HT-29 (cell line): ENCODE results near the gene ATP6V1E1. TPM values are rescaled to one million over a fixed set of nuclear protein-coding genes. Genes with fewer than 3 reads are reported as not detected.
"Not testable (repeated sequence)": the region's sequence is repeated elsewhere in the genome, so short reads cannot be mapped to it uniquely, and the experiment has no call there.

Experiments used
- DNase-seq: peaks from one replicate; pipeline ENCODE4 v3.0.0-alpha.2; 2015; ENCODE audit warnings: low spot score
- total RNA-seq: library from RNA; depleted of rRNA; stranded (reverse); fragments of >200 nt; shearing (Covaris generic); gene quantifications from 2 replicates; pipeline ENCODE4 v1.2.3, GENCODE V29; 2014

The ATP6V1E1 gene
- total RNA-seq, 1 experiment from 2014 or later, result 63.3 TPM

GRCh38 chr22:17581056-17581455 is 47.5 kb downstream of the ATP6V1E1 start:
- DNase-seq, result no peak

DNA sequence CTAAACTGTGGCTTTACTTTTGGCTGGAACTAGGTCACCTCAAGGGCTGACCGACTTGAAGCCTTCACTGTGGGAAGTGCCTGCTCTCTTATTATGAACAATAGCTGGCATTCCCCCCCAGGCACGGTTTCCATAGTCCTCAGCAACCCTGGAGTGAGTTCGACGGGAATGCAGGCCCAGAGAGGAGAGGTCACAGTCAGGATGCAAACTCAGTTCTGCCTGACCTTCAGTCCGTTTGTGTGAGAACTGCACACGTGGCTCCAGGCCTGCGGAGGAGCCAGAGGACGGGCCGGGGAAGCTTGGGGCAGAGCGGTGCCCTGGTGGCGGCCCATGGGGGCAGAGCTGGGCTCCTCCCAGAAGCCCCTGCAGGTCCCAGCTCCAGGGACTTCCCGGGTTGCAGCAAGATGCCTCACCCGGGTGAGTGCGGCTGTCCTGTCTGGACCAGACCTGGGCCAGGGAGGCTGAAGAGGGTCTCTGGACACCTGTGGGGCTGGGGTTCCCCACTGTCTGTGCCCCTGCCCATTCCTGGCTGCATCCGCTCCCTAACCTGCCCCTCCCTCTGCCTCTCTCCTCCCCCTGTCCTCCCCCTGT is 48.0 kb downstream of the ATP6V1E1 start:
- no peak for DNase-seq

GRCh38 chr22:17579535-17579981 is 49.0 kb downstream of the ATP6V1E1 start:
- DNase-seq, result no peak

GRCh38 chr22:17578136-17578754 is 50.3 kb downstream of the ATP6V1E1 start:
- no peak for DNase-seq

DNA sequence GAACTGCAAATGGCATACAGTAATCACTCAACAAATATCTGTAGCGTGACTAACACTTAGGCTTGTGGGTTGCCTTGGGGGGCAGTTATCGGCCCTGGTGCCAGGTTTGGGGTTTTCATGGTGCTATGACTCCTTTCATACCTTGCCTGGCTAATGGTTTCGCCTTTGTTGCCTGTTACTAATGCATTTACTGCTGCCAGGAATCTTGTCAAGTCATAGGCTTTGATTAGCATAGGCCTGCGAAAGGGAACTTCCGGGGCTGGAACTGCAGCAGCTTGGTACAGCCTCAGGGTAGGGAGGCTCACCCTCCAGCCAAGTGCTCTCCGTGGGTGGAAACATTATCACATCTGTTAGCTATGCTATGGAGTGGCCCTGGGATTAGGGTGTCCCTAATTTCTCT is 52.1 kb downstream of the ATP6V1E1 start:
- DNase-seq, result no peak

DNA sequence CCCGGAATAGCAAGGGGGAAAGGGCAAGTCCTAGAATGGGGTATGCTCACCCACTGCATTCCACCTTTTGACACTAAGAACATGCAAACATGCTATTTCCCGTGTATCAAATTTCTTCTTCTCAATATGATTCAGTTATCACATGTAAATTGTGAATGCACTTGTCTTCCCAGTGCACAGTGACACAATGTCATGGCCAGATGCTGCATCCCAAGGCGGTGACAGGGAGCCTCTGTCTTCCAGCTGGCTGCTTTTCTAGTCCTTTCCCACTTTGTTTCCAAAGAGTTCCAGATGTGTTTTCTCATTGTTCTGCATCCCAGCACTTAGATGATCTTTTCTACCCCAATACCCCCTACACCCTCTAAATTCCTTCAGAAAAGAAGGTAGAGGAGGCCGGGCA is 52.9 kb downstream of the ATP6V1E1 start:
- no peak for DNase-seq

DNA sequence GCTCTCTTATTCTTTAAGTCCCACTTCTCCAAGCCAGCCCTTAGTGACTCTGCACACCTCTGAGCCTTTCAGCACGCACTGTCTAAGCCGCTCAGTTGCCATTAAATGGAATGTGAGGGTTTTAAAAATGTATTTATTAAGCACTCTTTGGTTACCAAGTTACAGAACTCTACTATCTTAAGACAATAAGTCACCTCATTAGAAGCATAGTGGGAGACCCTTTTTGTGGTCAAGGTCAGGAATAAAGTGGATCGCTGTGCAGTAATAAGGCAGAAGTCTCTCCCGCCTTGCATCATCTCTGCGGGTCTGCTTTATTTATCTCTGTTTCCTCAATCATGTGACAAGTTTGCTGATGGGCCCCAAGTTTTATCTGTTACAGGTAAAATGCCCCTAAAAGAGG is 53.4 kb downstream of the ATP6V1E1 start:
- no peak for DNase-seq

DNA sequence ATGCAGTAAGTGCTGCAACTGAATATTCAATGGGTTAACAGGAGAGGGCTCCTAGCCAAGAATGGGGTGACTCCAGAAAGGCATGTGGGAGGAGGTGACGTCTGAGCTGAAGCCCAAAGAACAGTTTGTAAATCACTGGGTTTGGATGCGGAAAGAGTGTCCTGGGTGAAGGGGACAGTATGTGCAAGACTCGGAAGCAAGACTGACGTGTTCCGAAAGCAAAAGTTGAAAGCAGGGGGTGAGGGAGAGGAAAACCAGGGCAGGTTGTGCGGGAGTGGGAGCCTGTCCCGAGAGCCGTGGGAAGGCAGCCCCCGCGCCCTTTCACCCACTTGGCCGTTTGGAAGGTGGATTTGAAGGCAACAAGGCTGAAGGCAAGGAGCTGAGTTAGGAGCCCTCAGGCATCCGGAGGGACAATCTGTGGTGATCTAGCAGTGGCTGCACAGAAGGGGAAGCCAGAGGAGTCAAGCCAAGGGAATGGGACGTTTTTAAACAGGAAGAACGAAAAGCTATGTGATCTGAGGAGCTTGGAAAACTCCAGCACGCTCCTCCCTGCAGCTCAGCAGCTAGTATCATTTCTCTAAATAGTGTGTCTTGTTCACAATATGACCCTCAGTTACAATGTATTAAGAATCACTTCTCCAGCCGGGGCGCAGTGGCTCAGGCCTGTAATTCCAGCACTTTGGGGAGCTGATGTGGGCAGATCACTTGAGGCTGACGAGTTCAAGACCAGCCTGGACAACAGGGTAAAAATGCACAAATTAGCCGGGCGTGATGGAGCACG is 57.5 kb downstream of the ATP6V1E1 start:
- no peak for DNase-seq

- no peak for DNase-seq
Measured at GRCh38 chr22:17569971-17570511, 58.5 kb downstream of the ATP6V1E1 start.

- DNase-seq, result no peak
Measured at GRCh38 chr22:17566776-17567175, 61.8 kb downstream of the ATP6V1E1 start.

GRCh38 chr22:17566016-17566687 is 62.4 kb downstream of the ATP6V1E1 start:
- DNase-seq, result not testable (repeated sequence)

- no peak for DNase-seq
Measured at GRCh38 chr22:17563936-17564391, 64.6 kb downstream of the ATP6V1E1 start.

DNA sequence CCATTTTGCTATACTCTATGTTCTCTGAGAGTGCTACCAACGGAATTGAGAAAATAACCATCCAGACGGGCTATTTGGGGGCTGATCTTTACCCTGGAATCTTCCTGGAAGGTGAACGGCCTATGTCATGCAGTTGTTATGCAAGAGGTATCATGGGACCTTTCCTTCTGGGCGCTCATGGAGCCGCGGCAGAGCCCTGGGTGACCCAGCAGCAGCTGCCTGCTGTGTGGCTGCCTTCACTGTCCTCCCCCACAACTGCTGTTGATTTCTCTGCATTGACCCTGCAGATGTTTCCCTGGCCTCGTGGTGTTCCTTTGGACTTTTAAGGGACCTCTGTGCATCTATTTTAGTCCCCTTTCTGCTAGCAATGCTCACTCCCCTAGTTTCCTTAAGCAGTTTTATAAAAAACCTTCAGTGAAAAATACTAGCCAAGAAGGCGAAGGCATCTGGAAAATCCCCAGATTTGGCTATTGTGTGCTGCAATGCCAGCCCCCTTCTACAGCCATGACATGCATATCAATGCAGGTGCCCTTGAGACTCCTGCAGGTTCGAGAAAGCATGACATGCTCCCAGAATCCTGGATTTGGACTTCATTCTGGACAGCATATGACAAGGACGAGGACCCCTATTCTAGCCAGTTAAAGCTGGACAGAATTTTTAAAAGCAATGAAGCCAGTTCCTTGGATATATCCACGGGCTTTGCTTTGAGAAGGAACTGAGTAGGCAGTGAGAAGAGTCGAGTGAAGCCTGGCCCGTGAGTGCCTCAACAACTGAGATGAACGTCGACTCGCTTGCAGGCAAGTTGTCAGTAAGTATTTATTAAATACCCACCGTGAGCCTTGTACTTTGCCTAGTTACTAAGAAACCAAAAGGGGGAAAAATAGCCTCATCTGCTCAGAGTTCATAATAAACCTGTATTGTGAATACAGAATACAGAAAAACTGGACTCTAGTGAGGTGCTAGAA is 65.4 kb downstream of the ATP6V1E1 start, which contains the start of gene SLC25A18:
Gene SLC25A18 (plus strand): TSS at position 593 of the 965 bp plus-strand sequence. CDS start 16,447 bp downstream, outside the sequence.
- DNase-seq, result no peak

DNA sequence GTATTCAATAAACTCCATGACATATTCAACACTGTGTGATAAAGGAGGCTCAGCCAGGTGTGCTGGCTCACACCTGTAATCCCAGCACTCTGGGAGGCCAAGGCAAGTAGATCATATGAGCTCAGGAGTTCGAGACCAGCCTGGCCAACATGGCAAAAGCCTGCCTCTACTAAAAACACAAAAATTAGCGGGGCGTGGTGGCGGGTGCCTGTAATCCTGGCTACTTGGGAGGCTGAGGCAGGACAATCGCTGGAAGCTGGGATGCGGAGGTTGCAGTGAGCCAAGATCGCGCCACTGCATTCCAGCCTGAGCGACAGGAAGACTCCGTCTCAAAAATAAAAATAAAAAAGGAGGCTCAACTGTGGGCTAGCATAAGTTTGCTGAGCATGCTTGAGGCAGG is 69.4 kb downstream of the ATP6V1E1 start:
- no peak for DNase-seq

DNA sequence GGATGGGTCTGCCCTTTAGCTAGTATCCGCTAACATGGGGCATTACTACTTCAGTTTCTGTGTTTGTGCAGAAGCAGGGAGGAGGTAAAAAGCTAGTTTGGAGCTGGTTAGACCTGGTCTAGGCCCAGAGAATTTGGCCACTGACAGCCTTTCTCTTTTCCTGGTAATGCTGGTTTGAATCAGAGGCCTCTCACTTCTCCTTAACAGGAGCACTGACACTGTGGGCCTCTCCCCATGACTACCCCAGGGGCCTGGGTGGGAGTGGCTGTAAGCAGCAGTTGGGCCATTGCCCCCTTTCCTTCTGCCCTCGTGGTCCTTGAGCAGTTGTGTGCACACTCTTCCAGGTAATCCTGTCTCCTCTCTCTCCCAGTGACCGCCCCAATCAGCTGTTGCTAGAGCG is 73.7 kb downstream of the ATP6V1E1 start:
- DNase-seq, result no peak

- DNase-seq, result no peak
Measured at GRCh38 chr22:17552737-17553136, 75.8 kb downstream of the ATP6V1E1 start.

DNA sequence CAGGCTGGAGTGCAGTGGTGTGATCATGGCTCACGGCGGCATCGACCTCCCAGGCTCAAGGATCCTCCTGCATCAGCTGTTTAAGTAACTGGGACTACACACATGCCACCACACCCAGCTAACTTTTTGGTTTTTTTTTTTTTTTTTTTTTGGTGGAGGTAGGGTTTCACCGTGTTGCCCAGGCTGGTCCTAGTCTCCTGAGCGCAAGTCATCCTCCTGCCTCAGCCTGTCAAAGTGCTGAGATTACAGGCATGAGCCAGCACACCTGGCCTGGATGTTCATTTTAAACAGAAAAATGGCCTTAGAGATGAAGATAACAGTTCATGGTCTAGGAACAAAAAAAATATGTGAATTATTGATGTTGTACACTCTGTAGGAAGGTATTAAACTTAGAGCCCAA is 78.9 kb downstream of the ATP6V1E1 start:
- no peak for DNase-seq

DNA sequence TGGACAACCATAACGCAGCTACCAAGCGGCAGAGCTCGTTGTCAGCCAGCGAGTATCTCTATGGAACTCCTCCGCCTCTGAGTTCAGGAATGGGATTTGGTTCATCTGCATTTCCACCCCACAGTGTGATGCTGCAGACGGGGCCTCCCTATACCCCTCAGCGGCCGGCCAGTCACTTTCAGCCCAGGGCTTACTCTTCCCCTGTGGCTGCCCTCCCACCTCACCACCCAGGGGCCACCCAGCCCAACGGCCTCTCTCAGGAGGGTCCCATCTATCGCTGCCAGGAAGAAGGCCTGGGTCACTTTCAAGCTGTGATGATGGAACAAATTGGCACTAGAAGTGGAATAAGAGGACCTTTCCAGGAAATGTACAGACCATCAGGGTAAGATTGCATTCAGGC is 79.4 kb downstream of the ATP6V1E1 start:
- DNase-seq, result no peak

- no peak for DNase-seq
Measured at GRCh38 chr22:17548756-17549035, 79.9 kb downstream of the ATP6V1E1 start.

GRCh38 chr22:17548010-17548755 is 80.4 kb downstream of the ATP6V1E1 start:
- DNase-seq, result no peak
